Ovary (tissue), 3 donors: ENCODE data around the gene MAP3K7CL.

Experiments used
- EP300 ChIP-seq: sonication (generic); formaldehyde crosslinking; IDR thresholded peaks from one replicate; pipeline ENCODE4 v1.6.1; 2017; ENCODE audit warnings: antibody characterized with exemption
- TF ChIP-seq, protein P1 (sequence below), 3 donors: fragments of 450-650 bp in 2 of 3; fragments of 200-600 bp in 1 of 3; IDR thresholded peaks; one replicate each; pipeline versions ENCODE4 v1.5.1 to v1.8.0; 2016 to 2022; ENCODE audit warnings: antibody characterized with exemption in 3 of 3, mild to moderate bottlenecking in 1 of 3
- donor health status: DM: no; HTN: no; CAD: no.

- TF ChIP-seq, protein P1, sequence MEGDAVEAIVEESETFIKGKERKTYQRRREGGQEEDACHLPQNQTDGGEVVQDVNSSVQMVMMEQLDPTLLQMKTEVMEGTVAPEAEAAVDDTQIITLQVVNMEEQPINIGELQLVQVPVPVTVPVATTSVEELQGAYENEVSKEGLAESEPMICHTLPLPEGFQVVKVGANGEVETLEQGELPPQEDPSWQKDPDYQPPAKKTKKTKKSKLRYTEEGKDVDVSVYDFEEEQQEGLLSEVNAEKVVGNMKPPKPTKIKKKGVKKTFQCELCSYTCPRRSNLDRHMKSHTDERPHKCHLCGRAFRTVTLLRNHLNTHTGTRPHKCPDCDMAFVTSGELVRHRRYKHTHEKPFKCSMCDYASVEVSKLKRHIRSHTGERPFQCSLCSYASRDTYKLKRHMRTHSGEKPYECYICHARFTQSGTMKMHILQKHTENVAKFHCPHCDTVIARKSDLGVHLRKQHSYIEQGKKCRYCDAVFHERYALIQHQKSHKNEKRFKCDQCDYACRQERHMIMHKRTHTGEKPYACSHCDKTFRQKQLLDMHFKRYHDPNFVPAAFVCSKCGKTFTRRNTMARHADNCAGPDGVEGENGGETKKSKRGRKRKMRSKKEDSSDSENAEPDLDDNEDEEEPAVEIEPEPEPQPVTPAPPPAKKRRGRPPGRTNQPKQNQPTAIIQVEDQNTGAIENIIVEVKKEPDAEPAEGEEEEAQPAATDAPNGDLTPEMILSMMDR (IDR thresholded peaks at IDR 0.05): no peak
- no peak for TF ChIP-seq EP300
Observed at GRCh38 chr21:29084372-29084771, 46.1 kb upstream of the MAP3K7CL start.
